GM21723 (cell line): ENCODE data around the gene CYP4F2.
"Not testable (repeated sequence)": the region's sequence is repeated elsewhere in the genome, so short reads cannot be mapped to it uniquely, and the experiment has no call there.

ENCODE experiments used
- ATAC-seq: cut with Tn5 transposase; IDR thresholded peaks from one replicate; pipeline ENCODE4 v1.9.1; 2021; ENCODE audit warnings: mild to moderate bottlenecking, moderate library complexity; ENCODE audit not compliant: unreplicated experiment

CYP4F2 gene

DNA sequence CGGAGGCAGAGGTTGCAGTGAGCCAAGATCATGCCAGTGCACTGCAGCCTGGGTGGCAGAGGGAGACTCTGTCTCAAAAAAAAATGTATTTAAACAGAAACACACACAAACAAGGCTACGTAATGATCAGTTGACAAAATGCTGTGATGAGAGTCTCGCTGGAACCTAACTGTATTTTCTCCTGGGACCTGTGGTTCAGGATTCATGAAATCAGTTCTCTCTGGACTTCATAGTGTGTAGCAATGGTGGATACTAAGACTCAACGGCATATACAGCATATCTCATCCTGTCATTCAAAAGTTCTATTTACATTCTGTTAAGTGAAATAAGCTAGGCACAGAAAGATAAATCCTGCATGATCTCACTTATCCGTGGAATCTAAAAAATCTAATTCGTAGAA is 37.4 kb downstream of the CYP4F2 start:
- ATAC-seq, result no peak

GRCh38 chr19:15859187-15859586 is 38.7 kb downstream of the CYP4F2 start:
- ATAC-seq, result no peak

GRCh38 chr19:15850385-15850784 is 47.5 kb downstream of the CYP4F2 start:
- no peak for ATAC-seq

DNA sequence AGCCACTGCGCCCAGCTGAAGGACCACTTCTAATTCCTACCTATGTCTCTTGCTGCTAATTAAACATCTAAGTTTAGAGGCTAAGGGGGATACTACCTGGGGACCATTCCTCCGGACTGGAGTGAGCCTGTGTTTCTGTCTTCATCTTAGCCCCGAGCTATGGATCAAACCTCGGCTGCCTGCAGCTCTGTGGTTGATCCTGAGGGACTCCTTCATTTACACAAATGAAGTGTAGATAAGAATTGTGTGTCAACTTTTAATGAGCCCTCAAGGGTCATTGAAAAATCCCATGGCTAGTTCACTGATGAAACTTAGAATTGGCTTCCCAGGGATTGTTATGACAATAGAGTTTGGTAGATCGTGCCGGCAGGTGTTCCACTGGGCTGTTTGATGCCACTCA is 51.0 kb downstream of the CYP4F2 start:
- ATAC-seq, result no peak

GRCh38 chr19:15843894-15844222 is 54.0 kb downstream of the CYP4F2 start:
- ATAC-seq, result not testable (repeated sequence)

DNA sequence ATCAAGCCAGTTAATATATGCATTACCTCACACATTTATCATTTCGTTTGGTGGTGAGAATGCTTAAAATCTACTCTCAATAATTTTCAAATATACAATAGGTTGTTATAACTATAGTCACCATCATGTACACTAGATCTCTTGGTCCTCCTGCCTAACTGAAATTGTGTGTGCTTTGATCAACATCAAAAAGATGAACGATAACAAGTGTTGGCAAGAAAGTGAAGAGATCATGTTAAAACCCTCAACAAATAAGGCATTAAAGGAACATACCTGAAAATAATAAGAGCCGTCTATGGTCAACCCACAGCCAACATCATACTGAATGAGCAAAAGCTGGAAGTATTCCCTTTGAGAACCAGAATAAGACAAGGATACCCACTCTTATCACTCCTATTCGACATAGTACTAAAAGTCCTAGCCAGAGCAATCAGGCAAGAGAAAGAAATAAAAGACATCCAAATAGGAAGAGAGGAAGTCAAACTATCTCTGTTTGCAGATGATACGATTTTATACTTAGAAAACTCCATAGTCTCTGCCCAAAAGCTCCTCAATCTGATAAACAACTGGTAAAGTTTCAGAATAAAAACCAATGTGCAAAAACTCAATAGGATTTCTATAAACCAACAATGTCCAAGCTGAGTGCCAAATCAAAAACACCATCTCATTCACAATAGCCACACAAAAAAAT is 54.5 kb downstream of the CYP4F2 start:
- no peak for ATAC-seq

DNA sequence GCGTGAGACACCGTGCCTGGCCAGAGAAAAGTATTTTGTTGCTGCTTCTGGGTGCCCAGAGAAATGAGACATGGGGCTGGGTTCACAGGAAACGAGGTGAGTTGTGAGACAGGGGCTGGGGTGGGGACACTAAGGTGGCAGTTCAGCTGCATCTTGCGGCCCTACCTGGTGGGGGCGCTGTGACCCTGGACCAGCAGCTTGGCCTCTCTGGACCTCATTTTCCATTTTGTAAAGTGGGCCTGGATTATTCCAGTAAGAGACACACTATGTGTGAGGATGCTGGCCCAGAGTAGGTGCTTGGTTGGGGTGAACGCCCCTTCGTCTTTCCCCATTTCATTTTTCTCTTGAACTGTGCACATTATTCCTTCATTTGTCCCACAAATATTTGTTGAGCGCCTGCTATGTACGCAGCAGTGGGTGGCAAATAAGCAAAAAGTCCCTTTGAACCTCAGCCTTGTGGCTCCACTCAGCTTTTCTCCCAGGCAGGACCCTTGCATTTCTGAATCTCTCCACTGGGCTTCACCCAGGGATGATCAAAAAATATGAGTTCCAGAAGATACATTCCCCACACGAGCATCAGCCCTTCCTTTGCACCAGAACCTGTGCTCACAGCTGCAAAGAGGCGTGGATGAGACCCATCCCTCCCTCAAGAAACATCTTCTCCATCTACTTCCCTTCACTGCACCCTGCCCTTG is 55.9 kb downstream of the CYP4F2 start:
- no peak for ATAC-seq

DNA sequence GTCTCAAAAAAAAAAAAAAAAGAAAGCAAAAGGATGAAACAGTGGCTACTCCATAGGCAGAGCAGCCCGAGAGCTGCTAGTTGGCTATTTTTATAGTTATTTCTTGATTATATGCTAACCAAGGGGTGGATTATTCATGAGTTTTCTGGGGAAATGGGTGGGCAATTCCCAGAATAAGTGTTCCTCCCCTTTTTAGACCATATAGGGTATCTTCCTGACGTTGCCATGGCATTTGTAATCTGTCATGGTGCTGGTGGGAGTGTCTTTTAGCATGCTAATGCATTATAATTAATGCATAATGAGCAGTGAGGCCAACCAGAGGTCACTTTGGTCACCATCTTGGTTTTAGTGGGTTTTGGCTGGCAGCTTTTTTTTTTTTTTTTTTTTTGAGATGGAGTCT is 57.0 kb downstream of the CYP4F2 start:
- ATAC-seq, result no peak

GRCh38 chr19:15839888-15840287 is 58.0 kb downstream of the CYP4F2 start:
- ATAC-seq, result not testable (repeated sequence)

- no peak for ATAC-seq
Observed at GRCh38 chr19:15838351-15838750, 59.5 kb downstream of the CYP4F2 start.

- ATAC-seq, result no peak
Observed at GRCh38 chr19:15837221-15837731, 60.6 kb downstream of the CYP4F2 start.

DNA sequence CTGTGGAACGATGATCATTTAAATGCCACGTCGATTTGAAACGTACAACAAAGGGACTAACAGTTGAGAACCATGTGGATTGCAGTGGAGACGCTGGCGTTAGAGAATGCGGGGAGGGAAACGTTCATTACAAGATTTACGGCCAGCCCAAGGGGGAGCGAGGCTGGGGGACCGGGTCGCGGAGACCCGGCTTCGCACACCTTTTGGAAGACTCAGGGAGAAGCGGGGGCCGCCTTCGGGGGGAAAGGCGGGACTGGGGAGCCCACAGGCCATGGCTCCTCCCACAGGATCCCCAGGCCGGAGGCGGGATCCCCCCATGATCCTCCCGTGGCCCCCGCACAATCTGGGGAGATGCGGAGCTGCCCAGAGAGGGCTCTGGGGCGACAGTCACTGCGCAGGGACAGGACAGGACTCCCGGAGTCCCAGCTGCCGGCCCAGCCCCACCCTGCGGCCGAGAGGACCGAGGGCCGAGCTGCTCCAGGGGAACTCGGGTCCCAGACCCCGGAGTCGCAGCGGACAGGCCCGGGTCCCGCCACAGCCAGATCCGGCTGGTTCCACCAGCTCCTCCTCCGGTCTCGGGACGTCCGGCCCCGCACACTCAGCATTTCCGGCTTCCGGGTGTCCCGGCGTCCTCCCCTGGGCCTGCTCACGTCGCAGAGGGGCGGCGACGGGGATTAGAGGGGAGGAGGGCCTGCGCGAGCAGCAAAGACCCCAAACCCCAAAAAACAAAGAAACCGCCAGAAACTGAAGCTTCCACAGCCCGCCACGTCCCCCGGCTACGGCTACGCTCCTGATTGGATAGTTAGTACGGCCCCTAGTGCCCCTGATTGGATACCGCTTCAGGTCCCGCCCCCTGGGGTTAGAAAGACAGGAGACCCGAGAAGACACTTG is 61.3 kb downstream of the CYP4F2 start:
- peak; percentile 98 for ATAC-seq

DNA sequence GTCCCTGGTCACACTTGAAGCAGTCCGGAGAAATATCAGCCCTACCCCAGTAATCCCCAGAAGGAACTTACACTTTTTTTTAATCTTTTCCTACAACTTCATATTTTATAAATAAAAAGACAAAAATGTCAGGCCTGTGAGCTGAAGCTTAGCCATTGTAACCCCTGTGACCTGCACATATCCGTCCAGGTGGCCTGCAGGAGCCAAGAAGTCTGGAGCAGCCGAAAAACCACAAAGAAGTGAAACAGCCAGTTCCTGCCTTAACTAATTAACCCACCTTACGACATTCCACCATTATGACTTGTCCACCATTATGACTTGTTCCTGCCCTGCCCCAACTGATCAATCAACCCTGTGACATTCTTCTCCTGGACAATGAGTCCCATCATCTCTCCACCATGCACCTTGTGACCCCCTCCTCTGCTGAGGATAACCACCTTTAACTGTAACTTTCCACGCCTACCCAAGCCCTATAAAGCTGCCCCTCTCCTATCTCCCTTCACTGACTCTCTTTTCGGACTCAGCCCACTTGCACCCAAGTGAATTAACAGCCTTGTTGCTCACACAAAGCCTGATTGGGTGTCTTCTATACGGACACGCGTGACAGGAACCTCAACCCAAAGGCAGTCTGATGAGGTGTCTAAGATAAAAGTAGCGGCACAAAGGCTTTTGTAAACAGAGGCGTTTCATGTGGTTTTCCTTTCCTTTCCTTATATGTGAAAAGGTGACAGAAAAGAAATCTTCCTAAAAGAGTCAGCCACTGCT is 62.1 kb downstream of the CYP4F2 start:
- ATAC-seq, result not testable (repeated sequence)

DNA sequence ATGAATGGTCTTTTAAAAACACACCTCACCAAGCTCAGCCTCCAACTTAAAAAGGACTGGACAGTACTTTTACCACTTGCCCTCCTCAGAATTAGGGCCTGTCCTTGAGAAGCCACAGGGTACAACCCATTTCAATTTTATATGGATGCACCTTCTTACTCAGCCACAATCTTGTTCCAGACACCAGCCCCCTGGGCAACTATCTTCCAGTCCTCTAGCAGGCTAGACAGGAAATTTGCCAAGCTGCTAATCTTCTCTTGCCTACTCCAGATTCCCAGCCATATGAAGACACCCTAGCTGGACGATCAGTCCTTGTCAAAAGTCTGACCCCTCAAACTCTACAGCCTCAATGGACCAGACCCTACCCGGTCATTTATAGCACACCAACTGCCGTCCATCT is 63.6 kb downstream of the CYP4F2 start:
- ATAC-seq, result not testable (repeated sequence)

- no peak for ATAC-seq
Observed at GRCh38 chr19:15831626-15832025, 66.2 kb downstream of the CYP4F2 start.

DNA sequence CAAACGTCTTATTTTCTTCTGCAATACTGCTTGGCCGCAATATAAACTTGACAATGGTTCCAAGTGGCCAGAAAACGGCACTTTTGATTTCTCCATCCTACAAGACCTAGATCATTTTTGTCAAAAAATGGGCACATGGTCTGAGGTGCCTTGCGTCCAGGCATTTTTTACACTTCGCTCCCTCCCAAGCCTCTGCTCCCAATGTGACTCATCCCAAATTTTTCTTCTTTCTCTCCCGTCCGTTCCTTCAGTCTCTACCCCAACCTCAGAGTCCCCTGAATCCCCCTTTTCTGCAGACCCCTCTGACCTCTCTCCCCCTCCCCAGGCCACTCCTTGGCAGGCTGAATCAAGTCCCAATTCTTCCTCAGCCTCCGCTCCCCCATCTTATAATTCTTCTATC is 68.1 kb downstream of the CYP4F2 start:
- no peak for ATAC-seq

GRCh38 chr19:15829306-15829698 is 68.6 kb downstream of the CYP4F2 start:
- no peak for ATAC-seq

- ATAC-seq, result not testable (repeated sequence)
Observed at GRCh38 chr19:15828611-15829305, 69.1 kb downstream of the CYP4F2 start.

GRCh38 chr19:15828121-15828610 is 69.7 kb downstream of the CYP4F2 start:
- ATAC-seq, result no peak
